GF-D8 (cell line): ENCODE results near the gene GMPR2.

ENCODE experiments used
- DNase-seq: peaks from one replicate; lab custom pipeline; 2025; lab: John Stamatoyannopoulos, UW

Gene GMPR2

DNA sequence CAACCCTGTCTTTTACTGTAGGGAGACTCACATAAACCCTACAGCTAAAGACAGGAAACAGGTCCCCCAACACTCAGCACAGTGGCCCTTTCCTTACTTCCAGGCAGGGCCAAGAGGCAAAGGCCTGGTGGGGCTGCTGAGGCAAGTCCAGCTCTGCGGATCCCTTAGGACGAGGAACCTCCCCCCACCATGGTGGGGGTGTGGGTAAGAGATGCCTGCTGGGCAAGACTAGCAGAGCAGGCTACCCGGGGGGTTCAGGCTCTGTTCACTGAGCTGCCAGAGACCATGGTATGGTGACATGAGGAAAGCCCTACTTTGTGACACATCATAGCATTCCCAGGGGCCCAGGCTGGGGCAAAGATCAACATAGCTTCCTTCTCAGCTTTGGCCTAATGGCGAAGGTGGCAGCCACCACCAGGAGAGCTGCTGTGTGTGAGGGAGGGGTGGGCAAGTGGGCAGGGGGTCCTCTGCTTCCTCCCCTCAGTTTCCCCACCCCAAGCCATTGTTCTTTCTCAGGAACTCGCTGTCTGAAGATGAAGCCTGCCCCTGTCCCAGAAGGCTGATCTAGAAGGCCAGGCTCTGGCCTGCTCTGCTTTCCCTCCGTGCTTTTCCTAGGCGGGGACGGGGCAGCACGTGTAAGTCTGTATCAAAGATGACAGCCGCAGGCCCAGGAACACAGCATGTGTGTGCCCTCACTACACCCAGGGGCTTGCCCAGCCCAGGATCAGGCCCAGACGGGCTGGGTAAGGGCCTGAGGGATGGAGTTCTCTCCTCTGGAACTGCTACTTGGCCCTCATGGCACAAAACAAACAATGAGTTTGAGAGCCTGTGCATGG is 19.8 kb downstream of the GMPR2 start:
- no peak for DNase-seq

DNA sequence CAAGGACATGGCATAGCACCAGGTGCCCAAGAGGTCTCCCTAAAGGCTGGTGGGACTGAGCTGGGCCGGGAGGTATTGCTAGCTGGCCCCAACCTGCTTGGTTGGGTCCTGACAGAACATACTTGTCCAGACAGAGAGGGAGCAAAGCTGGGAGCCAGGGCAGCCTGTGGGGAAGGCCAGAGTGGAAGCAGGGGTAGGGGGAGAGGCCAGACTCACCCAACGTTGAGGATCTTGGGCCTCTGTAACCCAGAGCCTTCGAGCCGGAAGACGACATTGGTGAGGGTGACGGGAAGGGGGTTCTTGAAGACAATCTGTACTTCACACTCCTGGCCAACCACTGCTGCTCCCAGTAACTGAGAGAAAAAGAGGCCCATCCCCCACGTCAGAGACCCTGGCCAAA is 21.2 kb downstream of the GMPR2 start:
- DNase-seq = no peak

DNA sequence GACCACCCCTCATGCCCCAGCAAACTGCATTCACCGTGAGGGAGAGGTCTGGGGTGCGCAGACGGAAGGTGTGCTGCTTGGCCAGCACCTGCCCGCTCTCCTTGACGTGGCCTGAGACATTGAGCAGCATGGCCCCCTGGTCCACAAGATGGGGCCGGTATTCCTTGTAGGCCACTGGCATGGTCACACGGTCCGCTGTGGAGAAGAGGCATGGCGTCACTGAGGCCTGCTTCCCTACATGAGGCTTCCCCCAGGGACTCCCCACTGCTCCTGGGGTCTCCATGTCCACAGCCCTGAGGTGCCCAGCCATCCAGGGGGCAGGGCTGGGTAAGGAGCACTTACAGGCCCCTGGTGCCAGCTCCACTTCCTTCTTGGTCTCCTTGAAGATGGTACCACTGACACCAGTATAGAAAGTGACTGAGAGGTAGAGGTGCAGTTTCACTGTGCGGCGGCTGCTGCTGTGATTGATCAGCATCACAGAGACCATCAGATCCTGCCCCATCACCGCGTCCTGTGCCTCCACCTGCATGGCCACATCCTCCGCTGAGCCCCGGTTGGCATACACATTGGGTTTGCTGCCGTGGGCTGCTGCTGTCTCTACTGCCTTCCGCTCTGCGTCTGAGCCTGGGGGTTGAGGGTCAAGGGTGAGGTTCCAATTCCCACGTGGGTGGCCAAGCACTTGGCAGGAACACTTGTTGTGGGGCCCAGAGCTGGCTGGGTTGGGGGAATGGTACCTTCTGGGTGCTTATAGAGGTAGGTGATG is 22.1 kb downstream of the GMPR2 start:
- no peak for DNase-seq

DNA sequence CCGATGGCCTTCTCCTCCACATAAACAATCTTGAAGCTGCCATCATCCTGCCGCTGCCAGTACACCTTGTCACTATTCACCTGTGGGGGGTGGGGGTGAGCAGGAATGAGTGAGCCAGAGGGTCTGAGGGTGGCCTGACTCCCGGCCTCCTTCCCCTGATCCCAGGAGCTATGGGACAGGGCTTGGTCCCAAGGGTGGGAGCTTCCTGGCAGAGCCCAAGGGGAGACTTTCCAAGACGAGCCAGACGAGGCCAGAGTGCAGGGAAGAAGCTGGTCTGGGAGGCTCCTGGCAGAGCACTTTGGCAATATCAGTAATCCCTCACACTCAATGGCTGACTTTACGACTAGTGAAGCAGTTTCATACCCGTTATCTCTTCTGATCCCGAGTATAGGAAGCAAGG is 22.7 kb downstream of the GMPR2 start:
- no peak for DNase-seq

DNA sequence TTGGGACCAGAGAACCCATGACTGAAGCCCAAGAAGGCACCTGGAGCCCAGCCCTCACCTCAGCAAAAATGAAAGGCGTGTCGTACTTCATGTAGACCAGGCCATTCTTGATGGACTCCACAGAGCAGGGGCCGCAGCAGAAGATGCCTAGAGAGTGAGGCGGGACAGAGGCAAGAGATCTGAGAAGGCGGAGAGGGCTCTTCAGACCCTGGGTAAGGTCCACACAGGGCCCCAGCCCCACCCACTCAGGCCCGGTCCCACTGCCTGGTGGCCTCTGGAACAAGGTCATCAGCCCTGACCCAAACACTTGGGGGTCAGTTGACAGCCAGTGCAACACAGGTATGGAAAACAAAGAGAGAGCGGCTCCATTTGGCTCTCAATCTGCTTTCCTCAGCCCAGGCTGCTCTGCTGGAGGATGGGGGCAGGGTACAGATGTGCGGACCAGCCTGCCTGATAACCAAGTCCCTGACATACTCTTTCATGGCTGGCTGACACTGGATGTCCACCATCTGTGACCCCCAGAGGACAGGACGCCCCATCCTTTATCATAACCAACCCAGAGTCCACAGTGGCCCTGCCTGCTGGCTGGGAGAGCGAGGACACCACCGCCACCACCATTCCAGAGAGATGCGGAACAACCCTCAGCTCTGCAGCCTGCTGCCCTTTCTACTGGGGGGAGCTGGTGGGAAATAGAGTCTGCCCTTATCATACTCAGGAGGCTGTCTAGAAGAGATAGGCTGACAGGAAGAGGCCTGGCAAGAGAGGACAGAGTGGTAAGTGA is 23.4 kb downstream of the GMPR2 start:
- no peak for DNase-seq

DNA sequence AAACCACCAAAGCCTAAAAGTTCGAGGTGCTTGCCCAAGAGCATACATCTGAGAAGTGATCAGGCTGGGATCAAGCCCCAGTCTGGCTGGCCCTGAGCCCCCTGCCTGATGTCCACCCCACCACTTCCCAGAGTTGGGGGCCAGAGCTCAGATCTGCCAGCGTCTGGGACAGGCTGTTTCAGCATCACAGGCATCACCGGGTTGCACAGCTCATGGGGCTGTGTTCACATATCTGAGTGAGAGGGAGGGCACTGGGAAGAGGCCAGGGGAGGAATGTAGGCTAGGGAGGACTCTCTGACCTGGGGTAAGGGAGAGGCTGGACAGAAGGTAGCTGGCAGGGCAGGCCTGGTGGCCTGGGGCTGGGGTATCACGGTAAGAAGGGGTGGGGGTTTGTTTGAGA is 24.2 kb downstream of the GMPR2 start:
- no peak for DNase-seq

DNA sequence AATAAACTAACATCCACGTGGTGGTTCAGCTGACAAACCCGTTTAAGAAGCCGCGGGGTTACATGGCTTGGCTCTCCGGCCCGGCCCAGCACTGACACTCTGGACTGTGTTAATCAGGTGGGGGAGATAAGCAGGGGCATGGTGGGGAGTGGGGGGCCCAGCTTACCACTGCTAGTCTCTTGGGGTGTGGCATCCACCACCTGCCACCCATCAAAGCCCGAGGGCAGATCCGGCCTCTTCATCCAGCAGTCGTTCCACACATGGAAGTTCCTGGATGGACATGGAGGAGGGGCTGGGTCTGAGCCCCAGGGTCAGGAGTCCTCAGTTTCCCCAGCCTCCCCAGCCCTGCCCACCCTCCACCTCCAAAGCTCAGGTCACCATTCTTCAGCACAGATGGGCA is 25.4 kb downstream of the GMPR2 start:
- DNase-seq = no peak

DNA sequence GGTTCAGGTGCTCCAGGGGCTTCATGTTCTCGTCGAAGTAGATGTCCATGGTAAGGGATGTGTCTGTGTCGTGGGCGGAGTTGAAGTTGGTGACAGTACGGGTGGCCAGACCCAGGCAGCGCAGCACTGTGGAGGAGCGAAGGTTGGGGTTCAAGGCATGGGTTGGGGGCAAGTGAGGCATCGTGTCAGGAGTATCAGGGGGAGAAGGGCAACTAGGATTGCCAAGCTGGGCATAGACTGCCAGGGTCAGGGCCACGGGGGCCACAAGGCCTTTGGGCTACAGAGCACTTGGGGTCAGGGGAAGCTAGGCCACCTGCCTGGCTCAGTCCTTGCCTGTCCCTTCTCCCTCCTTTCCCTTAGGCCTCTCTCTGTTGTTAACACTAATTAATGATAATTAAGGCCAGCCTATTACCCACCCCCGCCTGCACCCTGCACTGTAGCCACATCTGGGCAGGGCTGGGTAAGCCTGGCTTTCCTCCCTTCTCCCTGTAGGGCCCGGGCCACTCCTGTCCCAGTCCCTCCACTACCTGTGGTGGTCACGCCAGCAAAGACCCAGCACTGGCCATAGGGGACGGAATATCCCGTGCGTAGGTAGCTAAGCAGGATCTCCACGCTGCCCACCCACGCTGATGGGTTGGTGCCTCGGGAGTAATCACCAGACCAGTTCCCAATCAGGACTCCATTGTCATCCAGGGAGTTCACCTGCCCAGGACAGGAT is 26.0 kb downstream of the GMPR2 start:
- no peak for DNase-seq

DNA sequence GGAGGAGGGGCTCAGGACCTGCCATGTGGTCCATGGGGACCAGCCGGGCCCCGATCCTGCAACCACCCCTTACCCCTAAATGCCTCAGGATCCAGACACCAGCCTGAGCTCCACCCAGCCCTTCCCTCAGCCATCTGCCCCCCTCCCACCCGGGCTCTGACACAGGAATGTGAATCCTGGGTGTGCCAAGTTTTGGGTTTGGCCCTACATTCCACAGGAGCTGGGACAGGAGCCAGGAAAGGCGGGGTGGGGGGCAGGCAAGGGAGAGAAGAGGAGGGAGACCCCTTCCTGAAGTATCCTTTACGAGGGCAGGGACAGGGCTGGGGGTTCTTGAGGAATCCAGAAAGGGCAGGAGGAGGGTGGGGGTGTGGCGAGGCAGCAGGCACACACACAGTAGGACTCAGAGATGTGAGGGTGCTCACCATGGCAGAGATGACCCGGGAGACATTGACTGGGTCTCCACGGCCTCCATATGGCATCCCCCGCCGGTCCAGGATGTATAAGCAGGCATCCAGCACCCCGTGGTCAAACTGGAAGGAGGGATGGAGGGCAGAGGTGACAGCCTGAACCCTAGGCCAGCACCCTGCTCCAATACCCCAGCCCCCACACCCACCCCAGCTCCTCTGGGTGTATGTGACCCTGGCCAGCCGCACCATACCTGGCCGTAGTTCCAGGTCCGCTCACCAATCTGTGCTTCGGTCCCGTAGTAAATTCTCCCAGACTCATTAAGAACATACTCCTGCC is 26.7 kb downstream of the GMPR2 start:
- no peak for DNase-seq

DNA sequence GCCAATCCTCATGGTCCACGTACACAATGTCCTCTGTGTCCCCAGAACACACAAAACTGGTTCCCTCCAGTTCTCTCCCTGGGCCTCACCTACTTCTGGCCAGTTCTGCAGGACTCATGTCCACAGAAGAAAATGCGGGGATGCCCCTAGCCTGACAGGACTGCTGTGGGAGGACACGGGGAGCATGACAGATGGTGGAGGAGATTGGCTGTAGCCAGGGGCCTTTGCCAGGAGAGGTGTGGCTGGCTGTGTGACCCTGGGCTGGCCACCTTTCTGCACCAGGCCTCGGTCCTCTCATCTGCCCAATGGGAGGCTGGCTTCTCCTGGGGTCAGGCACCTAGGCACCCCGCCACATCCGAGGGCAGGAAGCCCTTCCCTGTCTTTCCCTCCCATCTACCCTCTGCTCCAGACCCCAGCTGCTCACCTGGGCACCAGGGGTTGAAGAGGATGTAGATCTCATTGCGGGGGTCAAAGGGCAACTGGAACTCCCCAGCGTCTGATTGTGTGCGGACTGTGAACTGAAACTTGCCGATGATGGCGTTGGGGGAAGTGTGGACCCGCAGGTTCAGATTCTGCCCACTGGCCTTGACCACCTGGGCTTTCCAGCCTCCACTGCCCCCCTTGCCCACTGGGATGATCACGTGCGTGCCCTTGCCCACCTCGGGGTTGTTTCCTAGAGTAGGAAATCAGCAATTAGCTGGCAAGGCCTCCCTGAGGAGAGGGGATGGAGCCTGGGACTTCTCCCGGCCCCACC is 27.5 kb downstream of the GMPR2 start:
- no peak for DNase-seq

DNA sequence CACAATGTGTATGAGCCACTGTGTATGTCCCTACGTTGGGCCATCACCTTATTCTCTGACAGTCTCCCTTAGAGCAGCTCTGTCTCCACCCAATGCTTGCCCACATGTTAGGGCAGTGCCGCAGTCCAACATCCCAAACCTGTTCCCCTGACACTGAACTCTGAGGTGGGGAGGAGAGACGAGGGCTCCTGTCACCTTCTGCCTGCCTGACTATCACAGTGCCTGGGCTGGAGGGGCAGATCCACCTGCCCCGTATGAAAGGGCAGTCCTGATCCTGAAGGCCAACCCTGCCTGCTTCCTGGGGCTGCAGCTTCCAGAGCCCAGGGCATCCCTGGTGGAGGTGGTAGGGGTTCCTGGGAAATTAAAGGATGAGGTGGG is 28.0 kb downstream of the GMPR2 start:
- DNase-seq = no peak

DNA sequence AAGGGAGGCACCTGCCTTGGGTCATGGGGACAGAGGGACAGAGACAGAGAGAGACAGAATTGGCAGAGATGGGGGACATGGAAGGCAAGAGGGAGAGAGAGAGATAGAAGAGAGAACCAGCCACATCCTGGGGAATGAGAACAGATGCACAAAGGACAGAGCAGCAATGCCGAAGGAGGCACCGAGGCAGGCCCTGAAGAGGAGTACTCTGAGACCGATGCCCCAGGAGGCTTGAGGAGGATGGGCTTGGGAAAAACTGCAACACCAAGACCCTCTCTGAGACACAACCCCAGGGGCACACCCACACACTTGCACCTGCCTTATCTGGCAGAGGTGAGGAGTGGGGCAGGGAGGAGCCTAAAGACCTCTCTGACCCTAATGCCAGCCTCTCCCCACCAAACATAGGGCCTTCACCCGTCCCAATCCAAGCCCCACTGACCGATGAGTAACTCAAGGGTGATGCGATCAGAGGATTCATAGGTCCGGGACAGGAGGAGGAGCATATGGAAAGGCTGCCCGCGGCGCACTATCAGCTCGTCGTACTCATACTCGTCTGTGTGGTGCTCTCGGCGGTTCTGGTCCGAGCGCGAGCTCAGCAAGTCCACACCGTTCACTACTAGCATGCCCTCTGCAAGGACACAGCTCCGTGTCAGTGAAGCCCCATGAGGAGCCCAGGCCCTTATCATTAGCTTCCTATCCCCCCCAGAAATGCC is 28.7 kb downstream of the GMPR2 start:
- DNase-seq = no peak

DNA sequence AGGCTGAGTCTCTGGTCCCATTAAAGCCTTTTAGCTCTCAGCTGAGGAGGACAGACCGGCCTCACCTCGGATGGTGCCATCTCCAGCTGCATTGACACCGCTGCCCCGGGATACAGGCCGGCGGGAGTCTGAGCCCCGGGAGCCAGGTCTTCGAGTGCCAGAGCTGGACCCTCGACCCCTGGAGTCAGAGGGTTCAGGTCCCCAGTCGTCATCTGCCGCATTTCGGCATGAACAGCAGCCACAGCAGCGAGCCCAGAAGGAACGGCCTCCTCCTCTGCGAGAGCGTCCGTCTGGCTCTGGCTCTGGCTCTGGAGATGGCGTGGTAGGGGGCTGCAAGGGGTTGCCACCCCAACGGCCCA is 29.2 kb downstream of the GMPR2 start:
- DNase-seq = no peak

DNA sequence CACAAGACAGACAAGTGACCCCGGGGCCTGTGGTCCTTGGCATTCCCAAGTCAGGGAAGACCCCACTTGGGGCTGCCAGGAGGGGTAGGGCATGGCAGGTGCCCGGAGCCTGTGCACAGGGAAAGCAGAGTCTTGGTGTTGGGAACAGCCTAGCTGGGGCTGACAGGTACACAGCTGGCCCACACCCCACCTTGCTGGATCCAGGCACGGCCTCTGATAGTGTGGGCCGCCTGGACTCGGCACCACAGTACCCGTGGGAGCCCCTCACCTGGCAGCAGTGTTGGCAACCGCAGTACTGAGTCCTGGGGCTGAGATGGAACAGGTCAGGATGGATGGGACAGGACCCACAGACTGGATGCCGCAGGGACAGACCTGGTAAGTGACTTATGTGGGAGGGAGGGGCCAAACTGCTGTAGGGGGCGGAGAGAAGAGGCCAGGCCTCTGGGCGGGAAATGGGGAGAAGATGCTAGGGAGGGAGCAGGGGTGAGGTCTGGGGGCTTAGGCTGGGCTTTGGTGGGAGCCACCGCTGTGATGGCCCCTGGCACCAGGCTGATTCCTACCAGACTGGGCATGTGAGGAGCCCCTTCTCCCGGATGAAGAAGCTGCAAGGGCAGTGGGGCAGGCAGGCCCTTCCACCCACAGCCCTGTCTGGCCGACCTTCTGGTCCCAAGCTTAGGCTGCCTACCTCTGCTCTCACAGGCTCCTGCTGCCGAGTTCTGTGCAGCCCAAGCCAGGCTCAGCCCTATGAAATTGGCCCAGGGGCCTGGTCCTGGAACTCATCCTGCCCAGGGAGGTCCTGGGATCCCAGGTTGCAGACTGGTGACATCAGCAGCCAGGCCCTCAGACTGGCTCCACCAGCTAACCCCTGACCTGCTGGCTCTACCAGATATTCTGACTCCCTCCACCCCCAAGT is 30.3 kb downstream of the GMPR2 start, which contains the start of gene TGM1:
Gene TGM1, minus strand, starts transcription at position 357 of the 913 bp plus-strand sequence. CDS start 825 bp downstream, outside the sequence.
- no peak for DNase-seq

DNA sequence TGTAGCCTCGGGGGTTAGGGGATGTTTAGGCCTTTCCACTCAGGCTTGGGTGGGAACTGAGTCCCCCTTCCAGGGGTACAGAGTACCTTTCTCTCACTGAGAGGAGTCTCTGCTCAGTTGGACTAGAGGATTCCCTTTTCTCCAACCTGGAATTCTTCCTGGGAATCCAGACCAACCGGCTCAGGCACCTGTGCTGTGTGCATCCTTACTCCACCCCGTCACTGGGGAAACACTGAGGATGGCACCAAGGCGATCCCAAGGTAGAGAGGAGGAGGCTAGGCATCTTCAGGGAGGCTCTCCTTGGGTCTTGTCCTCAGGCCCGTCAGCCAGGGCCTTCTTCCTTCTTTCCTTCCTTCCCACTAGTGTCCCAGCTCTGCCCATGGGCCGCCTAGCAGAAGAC is 31.1 kb downstream of the GMPR2 start:
- DNase-seq = no peak

DNA sequence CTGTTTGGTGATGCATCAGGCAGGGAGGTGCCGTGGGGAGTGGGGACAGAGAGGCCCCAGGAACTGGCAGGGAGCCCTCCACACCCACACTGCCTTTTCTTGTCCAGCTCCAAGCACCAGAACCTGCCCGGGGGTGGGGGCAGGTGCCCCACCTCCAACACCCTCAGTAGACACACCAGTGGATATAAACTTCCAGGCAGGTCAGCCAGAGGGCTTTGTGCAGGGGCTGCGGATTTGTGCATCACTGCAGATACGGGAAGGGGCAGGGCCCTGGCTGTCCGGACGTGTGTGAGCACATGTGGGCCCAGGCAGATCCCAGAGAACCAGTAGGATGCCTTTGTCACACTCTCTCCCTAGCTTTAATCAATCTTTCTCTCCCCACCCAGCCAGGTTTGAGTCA is 31.6 kb downstream of the GMPR2 start:
- no peak for DNase-seq

DNA sequence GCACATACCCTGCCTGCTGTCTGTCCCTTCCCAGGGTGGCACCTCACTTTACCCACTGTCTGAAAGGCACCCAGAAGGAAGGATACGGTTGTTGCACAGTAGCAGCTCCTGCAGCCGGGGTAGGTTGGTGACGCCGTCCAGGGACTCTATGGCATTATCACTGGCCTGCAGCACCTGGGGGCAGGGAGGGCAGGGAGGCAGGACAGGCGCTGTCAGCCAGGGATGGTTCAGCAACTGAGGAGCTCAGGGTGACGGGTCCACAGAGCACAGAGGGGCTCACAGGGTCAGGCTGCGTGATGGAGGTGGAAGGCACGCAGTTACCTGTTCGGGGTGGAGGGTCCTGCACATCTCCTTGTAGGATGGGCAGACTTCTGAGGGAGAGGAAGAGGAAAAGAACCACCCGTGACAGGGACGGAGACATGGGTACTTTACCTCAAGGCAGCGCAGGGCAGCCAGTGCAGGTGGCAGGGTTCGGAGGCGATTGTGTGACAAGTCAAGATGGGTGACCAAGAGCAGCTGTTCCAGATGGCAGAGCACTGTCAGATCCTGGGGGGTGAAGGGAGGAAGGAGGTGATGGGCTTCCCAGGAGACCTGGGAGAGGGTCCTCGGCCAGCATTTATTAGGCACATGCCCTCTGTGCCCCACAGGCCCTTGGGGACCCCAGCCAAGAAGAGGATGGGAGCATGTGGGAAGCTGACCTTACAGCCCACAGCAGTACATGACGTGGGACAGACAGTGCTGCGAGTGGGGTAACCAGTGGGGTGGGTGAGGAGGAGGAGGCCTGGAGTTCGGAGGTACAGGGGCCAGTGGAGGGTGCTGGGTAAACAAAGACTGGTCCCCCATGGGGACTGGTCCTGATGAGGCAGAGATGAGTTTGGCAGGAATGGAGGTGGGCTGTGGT is 33.9 kb downstream of the GMPR2 start:
- no peak for DNase-seq

DNA sequence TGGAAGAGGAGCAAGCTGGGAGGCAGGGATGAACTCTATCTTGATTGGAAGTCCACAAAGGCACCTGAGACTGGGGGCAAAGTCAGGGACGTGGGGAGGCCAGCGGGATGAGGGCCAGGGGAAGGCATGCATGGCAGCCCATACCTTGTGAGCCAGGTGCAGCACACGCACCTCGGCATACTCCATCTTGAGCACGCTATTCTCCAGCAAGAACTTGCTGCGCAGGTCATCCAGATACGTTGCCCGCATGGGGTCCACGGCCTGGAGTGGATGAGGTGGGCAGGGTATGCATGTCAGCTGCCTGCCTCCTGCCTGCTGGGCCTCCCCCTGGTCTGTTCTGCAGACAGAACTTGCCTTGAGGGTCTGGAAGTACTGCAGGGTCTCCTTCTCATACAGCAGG is 34.8 kb downstream of the GMPR2 start:
- DNase-seq = no peak
